ENCODE data around the gene CD209. TPM values are rescaled to one million over a fixed set of nuclear protein-coding genes. Genes with fewer than 3 reads are reported as not detected.

Gene CD209
- total and polyA plus RNA-seq, 2 donors (not counting 3 experiments of a cell fraction or from before 2014, with no cell fraction given), result not detected

DNA sequence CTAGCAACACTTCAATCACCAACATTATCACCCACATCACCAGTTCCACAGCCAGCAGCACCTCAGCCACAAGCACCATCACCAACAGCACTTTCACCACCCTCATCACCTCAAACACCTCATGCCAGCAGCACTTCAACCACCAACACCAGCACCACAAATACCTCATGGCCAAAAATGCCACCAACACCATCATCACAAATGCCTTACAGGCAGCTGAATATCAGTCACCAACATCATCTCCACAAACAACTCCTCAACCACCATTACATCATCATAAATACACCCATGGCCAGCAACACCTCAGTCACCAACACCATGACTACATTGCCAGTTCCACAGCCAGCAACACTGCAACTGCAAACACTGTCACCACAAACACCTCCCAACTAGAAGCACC lies 55.8 kb downstream of the CD209 start:
- no TSS peak for BruUV-seq (replicated peaks)
- Histone ChIP-seq H3K27me3 (ENCODE audit: control insufficient read depth in 2 of 2, insufficient read depth in 2 of 2, low read length in 2 of 2) (no peaks in the 10 kb centered on the region), H3K4me2 (ENCODE audit: insufficient read depth, low read length) (no peak overlapping the region), H3K4me3 (replicated peaks in 1 of 3; ENCODE audit: insufficient read depth in 1 of 3, low read depth in 1 of 3, low read length in 3 of 3) (no peak overlapping the region), H3K36me3 (ENCODE audit: control insufficient read depth in 2 of 2, extremely low read depth in 1 of 2, insufficient read depth in 2 of 2, low read length in 2 of 2) (no peaks in the 10 kb centered on the region), H3K9ac (replicated peaks; ENCODE audit: extremely low read depth, insufficient read depth, low read length) (no peak overlapping the region), H4K20me1 (replicated peaks; ENCODE audit: control insufficient read depth, extremely low read depth, insufficient read depth, low read length) (no peaks in the 10 kb centered on the region), H2AFZ (ENCODE audit: low read depth, low read length) (no peak overlapping the region), H3K4me1 (ENCODE audit: control insufficient read depth, extremely low read depth, insufficient read depth, low read length) (no peaks in the 10 kb centered on the region), H3K27ac (ENCODE audit: insufficient read depth, low read depth, low read length) (no peak overlapping the region), H3K9me1 (replicated peaks; ENCODE audit: control insufficient read depth, extremely low read depth, insufficient read depth, low read length) (no peaks in the 10 kb centered on the region), H3K9me3 (replicated peaks; ENCODE audit: control insufficient read depth, insufficient read depth, low read length) (no peaks in the 10 kb centered on the region), H3K79me2 (ENCODE audit: control insufficient read depth, insufficient read depth, low read length) (no peaks in the 10 kb centered on the region)
- ChIA-PET POLR2A (no interaction called here), CTCF (no interaction called here)
- FAIRE-seq, result no peak
- no peak for TF ChIP-seq POLR2AphosphoS5 (IDR thresholded peaks at IDR 0.05; ENCODE audit: insufficient read depth, low read depth, low read length)
- TF ChIP-seq, protein P1, sequence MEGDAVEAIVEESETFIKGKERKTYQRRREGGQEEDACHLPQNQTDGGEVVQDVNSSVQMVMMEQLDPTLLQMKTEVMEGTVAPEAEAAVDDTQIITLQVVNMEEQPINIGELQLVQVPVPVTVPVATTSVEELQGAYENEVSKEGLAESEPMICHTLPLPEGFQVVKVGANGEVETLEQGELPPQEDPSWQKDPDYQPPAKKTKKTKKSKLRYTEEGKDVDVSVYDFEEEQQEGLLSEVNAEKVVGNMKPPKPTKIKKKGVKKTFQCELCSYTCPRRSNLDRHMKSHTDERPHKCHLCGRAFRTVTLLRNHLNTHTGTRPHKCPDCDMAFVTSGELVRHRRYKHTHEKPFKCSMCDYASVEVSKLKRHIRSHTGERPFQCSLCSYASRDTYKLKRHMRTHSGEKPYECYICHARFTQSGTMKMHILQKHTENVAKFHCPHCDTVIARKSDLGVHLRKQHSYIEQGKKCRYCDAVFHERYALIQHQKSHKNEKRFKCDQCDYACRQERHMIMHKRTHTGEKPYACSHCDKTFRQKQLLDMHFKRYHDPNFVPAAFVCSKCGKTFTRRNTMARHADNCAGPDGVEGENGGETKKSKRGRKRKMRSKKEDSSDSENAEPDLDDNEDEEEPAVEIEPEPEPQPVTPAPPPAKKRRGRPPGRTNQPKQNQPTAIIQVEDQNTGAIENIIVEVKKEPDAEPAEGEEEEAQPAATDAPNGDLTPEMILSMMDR (IDR thresholded peaks at IDR 0.05; ENCODE audit: extremely low read depth in 1 of 2, insufficient read depth in 1 of 2, low read depth in 1 of 2, low read length in 2 of 2), result no peak
- TF ChIP-seq, protein P2, sequence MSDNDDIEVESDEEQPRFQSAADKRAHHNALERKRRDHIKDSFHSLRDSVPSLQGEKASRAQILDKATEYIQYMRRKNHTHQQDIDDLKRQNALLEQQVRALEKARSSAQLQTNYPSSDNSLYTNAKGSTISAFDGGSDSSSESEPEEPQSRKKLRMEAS (IDR thresholded peaks at IDR 0.05; ENCODE audit: insufficient read depth, insufficient read length), result no peak
- TF ChIP-seq POLR2A (IDR thresholded peaks at IDR 0.05; ENCODE audit: low read depth, low read length), result no peak
- no peak for TF ChIP-seq EZH2 (IDR thresholded peaks at IDR 0.05; ENCODE audit: borderline replicate concordance, low read depth, low read length, severe bottlenecking)
- TF ChIP-seq JUN (IDR thresholded peaks at IDR 0.05; ENCODE audit: borderline replicate concordance, insufficient read depth, insufficient read length, low read depth), result no peak
- intact Hi-C loops (cut with micrococcal nuclease), result no loop called here
- dilution Hi-C loops (cut with MboI; ENCODE audit: extremely low pct_ligation_motif_present, low sequenced_read_pairs), result no loop called here
- DNase-seq (ENCODE audit: low read depth, low spot score), result no peak

DNA sequence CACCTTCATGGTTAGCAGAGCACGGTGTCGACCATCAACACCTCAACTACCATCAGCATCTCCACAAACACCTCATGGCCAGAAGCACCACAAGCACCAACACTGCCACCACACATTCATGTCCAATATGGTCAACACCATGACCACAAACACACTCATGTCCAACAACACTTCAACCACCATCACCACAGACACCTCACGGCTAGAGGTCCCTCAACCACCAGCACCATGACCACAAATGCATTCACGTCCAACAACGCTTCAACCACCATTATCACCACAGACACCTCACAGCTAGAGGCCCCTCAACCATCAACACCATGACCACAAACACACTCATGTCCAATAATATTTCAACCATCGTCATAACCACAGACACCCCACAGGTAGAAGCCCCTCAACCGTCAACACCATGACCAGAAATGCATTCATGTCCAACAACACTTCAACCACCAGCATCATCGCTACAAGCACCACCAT lies 56.5 kb downstream of the CD209 start:
- Histone ChIP-seq H2AFZ (ENCODE audit: low read depth, low read length) (no peak overlapping the region), H3K79me2 (ENCODE audit: control insufficient read depth, insufficient read depth, low read length) (no peaks in the 10 kb centered on the region), H3K4me1 (ENCODE audit: control insufficient read depth, extremely low read depth, insufficient read depth, low read length) (no peaks in the 10 kb centered on the region), H3K36me3 (ENCODE audit: control insufficient read depth in 2 of 2, extremely low read depth in 1 of 2, insufficient read depth in 2 of 2, low read length in 2 of 2) (no peaks in the 10 kb centered on the region), H3K4me3 (replicated peaks in 1 of 3; ENCODE audit: insufficient read depth in 1 of 3, low read depth in 1 of 3, low read length in 3 of 3) (no peak overlapping the region), H3K9ac (replicated peaks; ENCODE audit: extremely low read depth, insufficient read depth, low read length) (no peak overlapping the region), H3K27me3 (ENCODE audit: control insufficient read depth in 2 of 2, insufficient read depth in 2 of 2, low read length in 2 of 2) (no peaks in the 10 kb centered on the region), H3K27ac (ENCODE audit: insufficient read depth, low read depth, low read length) (no peak overlapping the region), H3K4me2 (ENCODE audit: insufficient read depth, low read length) (no peak overlapping the region), H3K9me3 (replicated peaks; ENCODE audit: control insufficient read depth, insufficient read depth, low read length) (no peaks in the 10 kb centered on the region), H3K9me1 (replicated peaks; ENCODE audit: control insufficient read depth, extremely low read depth, insufficient read depth, low read length) (no peaks in the 10 kb centered on the region), H4K20me1 (replicated peaks; ENCODE audit: control insufficient read depth, extremely low read depth, insufficient read depth, low read length) (no peaks in the 10 kb centered on the region)
- CTCF ChIA-PET, result no interaction called here
- BruUV-seq (replicated peaks), result no TSS peak
- FAIRE-seq, result no peak
- no peak for DNase-seq (ENCODE audit: low read depth, low spot score)
- TF ChIP-seq EZH2 (IDR thresholded peaks at IDR 0.05; ENCODE audit: borderline replicate concordance, low read depth, low read length, severe bottlenecking), result no peak
- TF ChIP-seq GATA2 (IDR thresholded peaks at IDR 0.05; ENCODE audit: insufficient read depth, insufficient read length, low read depth, low read length), result no peak
- TF ChIP-seq JUN (IDR thresholded peaks at IDR 0.05; ENCODE audit: borderline replicate concordance, insufficient read depth, insufficient read length, low read depth), result no peak
- no peak for TF ChIP-seq MYC (IDR thresholded peaks at IDR 0.05; ENCODE audit: low read depth, low read length)
- TF ChIP-seq, protein P2 (IDR thresholded peaks at IDR 0.05; ENCODE audit: insufficient read depth, insufficient read length), result no peak
- no peak for TF ChIP-seq FOS (IDR thresholded peaks at IDR 0.05; ENCODE audit: borderline replicate concordance, insufficient read depth, low read length)
- no peak for TF ChIP-seq POLR2AphosphoS5 (IDR thresholded peaks at IDR 0.05; ENCODE audit: insufficient read depth, low read depth, low read length)
- intact Hi-C loops (cut with micrococcal nuclease) (no loop called here), dilution Hi-C loops (cut with MboI; ENCODE audit: extremely low pct_ligation_motif_present, low sequenced_read_pairs) (no loop called here)
- POLR2A ChIA-PET, result no interaction called here

Measured in endothelial cell of umbilical vein (primary cell).